Measurements from ENCODE around the gene SMIM43.

- TF ChIP-seq, protein P1, sequence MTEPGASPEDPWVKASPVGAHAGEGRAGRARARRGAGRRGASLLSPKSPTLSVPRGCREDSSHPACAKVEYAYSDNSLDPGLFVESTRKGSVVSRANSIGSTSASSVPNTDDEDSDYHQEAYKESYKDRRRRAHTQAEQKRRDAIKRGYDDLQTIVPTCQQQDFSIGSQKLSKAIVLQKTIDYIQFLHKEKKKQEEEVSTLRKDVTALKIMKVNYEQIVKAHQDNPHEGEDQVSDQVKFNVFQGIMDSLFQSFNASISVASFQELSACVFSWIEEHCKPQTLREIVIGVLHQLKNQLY (CRISPR knock-in tag; IDR thresholded peaks at IDR 0.05): no peak
- TF ChIP-seq, protein P2, sequence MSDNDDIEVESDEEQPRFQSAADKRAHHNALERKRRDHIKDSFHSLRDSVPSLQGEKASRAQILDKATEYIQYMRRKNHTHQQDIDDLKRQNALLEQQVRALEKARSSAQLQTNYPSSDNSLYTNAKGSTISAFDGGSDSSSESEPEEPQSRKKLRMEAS (CRISPR knock-in tag; IDR thresholded peaks at IDR 0.05): no peak
- TF ChIP-seq, protein P3, sequence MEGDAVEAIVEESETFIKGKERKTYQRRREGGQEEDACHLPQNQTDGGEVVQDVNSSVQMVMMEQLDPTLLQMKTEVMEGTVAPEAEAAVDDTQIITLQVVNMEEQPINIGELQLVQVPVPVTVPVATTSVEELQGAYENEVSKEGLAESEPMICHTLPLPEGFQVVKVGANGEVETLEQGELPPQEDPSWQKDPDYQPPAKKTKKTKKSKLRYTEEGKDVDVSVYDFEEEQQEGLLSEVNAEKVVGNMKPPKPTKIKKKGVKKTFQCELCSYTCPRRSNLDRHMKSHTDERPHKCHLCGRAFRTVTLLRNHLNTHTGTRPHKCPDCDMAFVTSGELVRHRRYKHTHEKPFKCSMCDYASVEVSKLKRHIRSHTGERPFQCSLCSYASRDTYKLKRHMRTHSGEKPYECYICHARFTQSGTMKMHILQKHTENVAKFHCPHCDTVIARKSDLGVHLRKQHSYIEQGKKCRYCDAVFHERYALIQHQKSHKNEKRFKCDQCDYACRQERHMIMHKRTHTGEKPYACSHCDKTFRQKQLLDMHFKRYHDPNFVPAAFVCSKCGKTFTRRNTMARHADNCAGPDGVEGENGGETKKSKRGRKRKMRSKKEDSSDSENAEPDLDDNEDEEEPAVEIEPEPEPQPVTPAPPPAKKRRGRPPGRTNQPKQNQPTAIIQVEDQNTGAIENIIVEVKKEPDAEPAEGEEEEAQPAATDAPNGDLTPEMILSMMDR (IDR thresholded peaks at IDR 0.05): no peak
- TF ChIP-seq CREM (CRISPR knock-in tag; IDR thresholded peaks at IDR 0.05): no peak
- no peak for TF ChIP-seq ZNF512 (CRISPR knock-in tag; IDR thresholded peaks at IDR 0.05; ENCODE audit: borderline replicate concordance)
- no peak for TF ChIP-seq E2F4 (CRISPR knock-in tag; IDR thresholded peaks at IDR 0.05; ENCODE audit: borderline replicate concordance, low read depth)
- TF ChIP-seq ESRRA (CRISPR knock-in tag; IDR thresholded peaks at IDR 0.05; ENCODE audit: borderline replicate concordance): no peak
- TF ChIP-seq, protein P4, sequence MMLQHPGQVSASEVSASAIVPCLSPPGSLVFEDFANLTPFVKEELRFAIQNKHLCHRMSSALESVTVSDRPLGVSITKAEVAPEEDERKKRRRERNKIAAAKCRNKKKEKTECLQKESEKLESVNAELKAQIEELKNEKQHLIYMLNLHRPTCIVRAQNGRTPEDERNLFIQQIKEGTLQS (CRISPR knock-in tag; conservative IDR thresholded peaks at IDR 0.05): no peak
- TF ChIP-seq NFYB (CRISPR knock-in tag; conservative IDR thresholded peaks at IDR 0.05; ENCODE audit: low read depth): no peak
- TF ChIP-seq, protein P5, sequence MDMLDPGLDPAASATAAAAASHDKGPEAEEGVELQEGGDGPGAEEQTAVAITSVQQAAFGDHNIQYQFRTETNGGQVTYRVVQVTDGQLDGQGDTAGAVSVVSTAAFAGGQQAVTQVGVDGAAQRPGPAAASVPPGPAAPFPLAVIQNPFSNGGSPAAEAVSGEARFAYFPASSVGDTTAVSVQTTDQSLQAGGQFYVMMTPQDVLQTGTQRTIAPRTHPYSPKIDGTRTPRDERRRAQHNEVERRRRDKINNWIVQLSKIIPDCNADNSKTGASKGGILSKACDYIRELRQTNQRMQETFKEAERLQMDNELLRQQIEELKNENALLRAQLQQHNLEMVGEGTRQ (CRISPR knock-in tag; IDR thresholded peaks at IDR 0.05): no peak
- no peak for TF ChIP-seq SMAD4 (CRISPR knock-in tag; IDR thresholded peaks at IDR 0.05)
Measured at GRCh38 chr4:121728066-121728465, 36.9 kb downstream of the SMIM43 start.
